IMR-90 (cell line): ENCODE results near the gene DOCK10. TPM values are rescaled to one million over a fixed set of nuclear protein-coding genes. Genes with fewer than 3 reads are reported as not detected.

Experiments
- ATAC-seq: fragments of 200-7000 bp; cut with Tn5 transposase; 2 replicates; pipeline ENCODE4 v1.9.1; 2020; ENCODE audit warnings: low read depth, mild to moderate bottlenecking, moderate library complexity
- BruUV-seq: library from RNA; stranded (reverse); fragments of 400-500 nt; replicated peaks from 2 replicates; lab custom pipeline; 2021; lab: Mats Ljungman, UMichigan
- CTCF ChIA-PET: fragments of 300-600 bp; formaldehyde crosslinking; extraction: SDS; loops from one replicate; lab custom pipeline; 2021; ENCODE audit warnings: antibody characterized with exemption; lab: Yijun Ruan, JAX
- POLR2A ChIA-PET: fragments of 300-600 bp; sonication (Branson Sonifier 250); formaldehyde crosslinking; loops from one replicate; lab custom pipeline; 2022; ENCODE audit warnings: antibody characterized with exemption; ENCODE audit not compliant: unreplicated experiment; lab: Charles Lee
- DNase-seq: peaks from one replicate; pipeline ENCODE4 v3.0.0; 2013
- H2AFZ ChIP-seq: replicated peaks from 2 replicates; pipeline ENCODE3; 2013; ENCODE audit warnings: low read length, mild to moderate bottlenecking; ENCODE audit not compliant: poor library complexity
- H2AK5ac ChIP-seq: 2 replicates; pipeline ENCODE4 v1.6.1; 2013; ENCODE audit warnings: low read depth, low read length, inconsistent platforms
- H2AK9ac ChIP-seq: replicated peaks from 2 replicates; pipeline ENCODE3; 2013; ENCODE audit warnings: mild to moderate bottlenecking, low read depth, low read length, moderate library complexity; ENCODE audit not compliant: poor library complexity
- H2BK120ac ChIP-seq: 2 replicates; pipeline ENCODE4 v1.6.1; 2013; ENCODE audit warnings: low read depth, low read length, inconsistent platforms
- H2BK15ac ChIP-seq: 3 replicates; pipeline ENCODE4 v1.6.1; 2013; ENCODE audit warnings: low read depth, low read length, inconsistent platforms
- H2BK20ac ChIP-seq: 2 replicates; pipeline ENCODE4 v1.6.1; 2013; ENCODE audit warnings: low read depth, mild to moderate bottlenecking, inconsistent platforms, low read length, moderate library complexity
- H2BK5ac ChIP-seq: 2 replicates; pipeline ENCODE4 v1.6.1; 2013; ENCODE audit warnings: mild to moderate bottlenecking, low read depth, low read length, inconsistent platforms; ENCODE audit not compliant: poor library complexity, severe bottlenecking
- H3K14ac ChIP-seq: replicated peaks from 2 replicates; pipeline ENCODE4 v1.6.1; 2013; ENCODE audit warnings: low read depth, low read length, inconsistent platforms
- H3K18ac ChIP-seq: 2 replicates; pipeline ENCODE4 v1.6.1; 2013; ENCODE audit warnings: low read depth, low read length, control low read depth
- H3K23ac ChIP-seq: 2 replicates; pipeline ENCODE4 v1.6.1; 2013; ENCODE audit warnings: low read depth, low read length, inconsistent platforms
- H3K27ac ChIP-seq: 2 replicates; pipeline ENCODE4 v1.5.1; 2013; ENCODE audit warnings: mild to moderate bottlenecking, control low read depth, low read length; ENCODE audit not compliant: insufficient read depth
- H3K27me3 ChIP-seq: 2 replicates; pipeline ENCODE4 v1.6.1; 2013; ENCODE audit warnings: low read length; ENCODE audit not compliant: control insufficient read depth, insufficient read depth
- H3K36me3 ChIP-seq: 2 replicates; pipeline ENCODE4 v1.6.1; 2013; ENCODE audit warnings: low read length, mixed read lengths; ENCODE audit not compliant: control insufficient read depth, insufficient read depth
- H3K4ac ChIP-seq: 2 replicates; pipeline ENCODE4 v1.6.1; 2013; ENCODE audit warnings: low read depth, low read length, inconsistent platforms
- H3K4me1 ChIP-seq: 2 replicates; pipeline ENCODE4 v1.6.1; 2013; ENCODE audit warnings: low read length, mixed read lengths; ENCODE audit not compliant: control insufficient read depth, insufficient read depth
- H3K4me2 ChIP-seq: 2 replicates; pipeline ENCODE4 v1.6.1; 2013; ENCODE audit warnings: low read depth, mild to moderate bottlenecking, control low read depth, low read length, moderate library complexity
- H3K4me3 ChIP-seq: 2 replicates; pipeline ENCODE4 v1.5.1; 2013; ENCODE audit warnings: low read depth, mild to moderate bottlenecking, control low read depth, low read length, moderate library complexity; ENCODE audit not compliant: insufficient read depth
- H3K56ac ChIP-seq: 2 replicates; pipeline ENCODE4 v1.6.1; 2013; ENCODE audit warnings: low read length, inconsistent platforms; ENCODE audit not compliant: insufficient read depth; ENCODE audit errors: extremely low read depth
- H3K79me1 ChIP-seq, 2 experiments: 2 replicates each; pipeline ENCODE4 v1.6.1; 2013; ENCODE audit warnings: low read length in 2 of 2, inconsistent platforms in 1 of 2, low read depth in 1 of 2
- H3K9ac ChIP-seq: 2 replicates; pipeline ENCODE4 v1.6.1; 2013; ENCODE audit warnings: low read depth, low read length, control low read depth
- H3K9me1 ChIP-seq: 2 replicates; pipeline ENCODE4 v1.6.1; 2013; ENCODE audit warnings: low read length, inconsistent platforms; ENCODE audit not compliant: insufficient read depth
- H3K9me3 ChIP-seq: 2 replicates; pipeline ENCODE4 v1.6.1; 2013; ENCODE audit warnings: low read length; ENCODE audit not compliant: control insufficient read depth, insufficient read depth
- H4K20me1 ChIP-seq: 2 replicates; pipeline ENCODE4 v1.6.1; 2013; ENCODE audit warnings: low read length, inconsistent platforms; ENCODE audit not compliant: insufficient read depth
- H4K5ac ChIP-seq: 2 replicates; pipeline ENCODE4 v1.6.1; 2013; ENCODE audit warnings: mild to moderate bottlenecking, low read depth, low read length, control low read depth
- H4K8ac ChIP-seq, 2 experiments: 2 replicates each; pipeline ENCODE4 v1.6.1; 2013; ENCODE audit warnings: low read depth in 2 of 2, low read length in 2 of 2, control low read depth in 1 of 2, inconsistent platforms in 1 of 2
- H4K91ac ChIP-seq: 2 replicates; pipeline ENCODE4 v1.6.1; 2013; ENCODE audit warnings: low read depth, low read length, inconsistent platforms; ENCODE audit not compliant: insufficient read depth
- MXI1 ChIP-seq: IDR thresholded peaks from 2 replicates; pipeline ENCODE4 v1.6.1; 2012; ENCODE audit warnings: low read depth, mild to moderate bottlenecking, low read length, moderate library complexity, borderline replicate concordance
- NFE2L2 ChIP-seq: fragments of 150-350 bp; IDR thresholded peaks from 2 replicates; pipeline ENCODE4 v1.6.1; 2016; ENCODE audit warnings: low read depth, mild to moderate bottlenecking, low read length
- WGBS, 2 experiments: methylation state at CpG; one replicate each; pipeline versions ENCODE4 v1.1.5 to v1.1.7; 2013; ENCODE audit warnings: missing lambda C conversion rate in 2 of 2; ENCODE audit not compliant: insufficient read length in 1 of 2; ENCODE audit errors: extremely low coverage in 2 of 2; 5-methylcytosine and 5-hydroxymethylcytosine counted together
- dilution Hi-C: fragments of 300-500 bp; cut with HindIII; formaldehyde crosslinking; loops from one replicate; pipeline ENCODE4 v1.14.3; 2018; ENCODE audit warnings: low sequenced_read_pairs; ENCODE audit not compliant: unreplicated experiment
- in situ Hi-C: fragments of 300-500 bp; cut with MboI; formaldehyde crosslinking; loops from 3 replicates; pipeline ENCODE4 v1.14.3; 2019; ENCODE audit warnings: low sequenced_read_pairs, inconsistent platforms, mixed read lengths
- intact Hi-C: fragments of 100-400 bp; cut with micrococcal nuclease; formaldehyde crosslinking; loops from 2 replicates; pipeline ENCODE4 v1.10.0; 2022
- polyA plus RNA-seq, 3 experiments: library from polyadenylated mRNA; depleted of rRNA; stranded (reverse); fragments of >200 nt; gene quantifications; 2 replicates each; pipeline ENCODE4 v1.2.3, GENCODE V29; 2012; ENCODE audit warnings: low replicate concordance in 1 of 3
- total RNA-seq: library from RNA; depleted of rRNA; stranded (reverse); fragments of >200 nt; gene quantifications from 2 replicates; pipeline ENCODE4 v1.2.3, GENCODE V29; 2012

The DOCK10 gene
- total and polyA plus RNA-seq, 2 of the 4 experiments (the other 2 are of a cell fraction) = 58.6 to 75.3 TPM

- Histone ChIP-seq H3K9me1 (peaks cover 9% of the 10 kb centered on the region), H2AFZ (no peak overlapping the region), H3K9ac (no peak overlapping the region), H3K4me3 (no peak overlapping the region), H4K8ac (no peak overlapping the region), H3K36me3 (peaks cover 4% of the 10 kb centered on the region), H3K18ac (no peak overlapping the region), H2AK5ac (no peak overlapping the region), H4K91ac (no peak overlapping the region), H2BK120ac (no peak overlapping the region), H3K27ac (no peak overlapping the region), H3K23ac (no peak overlapping the region), H3K27me3 (no peaks in the 10 kb centered on the region), H3K4me1 (peaks cover 18% of the 10 kb centered on the region), H4K5ac (no peak overlapping the region), H4K20me1 (no peaks in the 10 kb centered on the region), H3K4me2 (no peak overlapping the region), H3K79me1 (peaks cover 22 to 28% of the 10 kb centered on the region in 2 experiments), H2BK15ac (no peak overlapping the region), H3K9me3 (no peaks in the 10 kb centered on the region), H2BK20ac (no peak overlapping the region), H2AK9ac (no peak overlapping the region), H3K14ac (no peak overlapping the region), H3K4ac (no peak overlapping the region), H2BK5ac (no peak overlapping the region), H3K56ac (no peak overlapping the region)
- dilution Hi-C loops = no loop called here
- CTCF ChIA-PET = no interaction called here
- no peak for ATAC-seq
- in situ Hi-C loops = no loop called here
- no peak for DNase-seq
- WGBS, 2 experiments = 100% methylated on average over 1 of the region's 3 CpGs; no CpG with 5 or more reads in 1 of the 2 experiments
- intact Hi-C loops = no loop called here
- TF ChIP-seq NFE2L2 (no peak), MXI1 (no peak)
- POLR2A ChIA-PET = no interaction called here
- no TSS peak for BruUV-seq
Measured at GRCh38 chr2:224929512-224929911, 112.8 kb downstream of the DOCK10 start.
